ENCODE results near the gene FRMD7.
"Not testable (repeated sequence)": the region's sequence is repeated elsewhere in the genome, so short reads cannot be mapped to it uniquely, and the experiment has no call there.

The FRMD7 gene

GRCh38 chrX:132127743-132128142 is at the start of gene FRMD7:
Gene FRMD7 (minus strand): TSS chrX:132128020. CDS start chrX:132127844, 176 bp downstream.
- DNase-seq, result no peak

- DNase-seq, result no peak
These were observed 45.8 kb upstream of the FRMD7 start for GRCh38 chrX:132173647-132174046.

- no peak for DNase-seq
These were observed 44.1 kb upstream of the FRMD7 start for GRCh38 chrX:132171881-132172280.

- DNase-seq, result no peak
These were observed 43.7 kb upstream of the FRMD7 start for GRCh38 chrX:132171478-132171877.

- DNase-seq, result no peak
These were observed 41.7 kb upstream of the FRMD7 start for GRCh38 chrX:132169554-132169953.

GRCh38 chrX:132165651-132166050 is 37.8 kb upstream of the FRMD7 start:
- DNase-seq, result peak; percentile 33

- DNase-seq, result no peak
These were observed 37.2 kb upstream of the FRMD7 start for GRCh38 chrX:132165005-132165404.

GRCh38 chrX:132163094-132163493 is 35.3 kb upstream of the FRMD7 start:
- not testable (repeated sequence) for DNase-seq

- no peak for DNase-seq
These were observed 25.3 kb upstream of the FRMD7 start for GRCh38 chrX:132153166-132153565.

- no peak for DNase-seq
These were observed 18.6 kb upstream of the FRMD7 start for GRCh38 chrX:132146456-132146855.

GRCh38 chrX:132144061-132144460 is 16.2 kb upstream of the FRMD7 start:
- DNase-seq, result no peak

GRCh38 chrX:132125906-132126305 is 1.9 kb downstream of the FRMD7 start:
- no peak for DNase-seq

GRCh38 chrX:132120913-132121312 is 6.9 kb downstream of the FRMD7 start:
- no peak for DNase-seq

- DNase-seq, result peak; percentile 19
These were observed 7.9 kb downstream of the FRMD7 start for GRCh38 chrX:132119821-132120515.

- DNase-seq, result no peak
These were observed 8.5 kb downstream of the FRMD7 start for GRCh38 chrX:132119283-132119682.

GRCh38 chrX:132118358-132118757 is 9.5 kb downstream of the FRMD7 start:
- no peak for DNase-seq

GRCh38 chrX:132115792-132116191 is 12.0 kb downstream of the FRMD7 start:
- no peak for DNase-seq

- no peak for DNase-seq
These were observed 13.2 kb downstream of the FRMD7 start for GRCh38 chrX:132114607-132115006.

- no peak for DNase-seq
These were observed 20.5 kb downstream of the FRMD7 start for GRCh38 chrX:132107291-132107690.

- no peak for DNase-seq
These were observed 26.0 kb downstream of the FRMD7 start for GRCh38 chrX:132101799-132102198.

- no peak for DNase-seq
These were observed 26.6 kb downstream of the FRMD7 start for GRCh38 chrX:132101206-132101605.

GRCh38 chrX:132098704-132099103 is 29.1 kb downstream of the FRMD7 start:
- not testable (repeated sequence) for DNase-seq

GRCh38 chrX:132094164-132094563 is 33.7 kb downstream of the FRMD7 start:
- no peak for DNase-seq

GRCh38 chrX:132093239-132093860 is 34.5 kb downstream of the FRMD7 start:
- no peak for DNase-seq

Measured in NCI-H226 (cell line).